ENCODE data around the gene CYB5R3.

DNA sequence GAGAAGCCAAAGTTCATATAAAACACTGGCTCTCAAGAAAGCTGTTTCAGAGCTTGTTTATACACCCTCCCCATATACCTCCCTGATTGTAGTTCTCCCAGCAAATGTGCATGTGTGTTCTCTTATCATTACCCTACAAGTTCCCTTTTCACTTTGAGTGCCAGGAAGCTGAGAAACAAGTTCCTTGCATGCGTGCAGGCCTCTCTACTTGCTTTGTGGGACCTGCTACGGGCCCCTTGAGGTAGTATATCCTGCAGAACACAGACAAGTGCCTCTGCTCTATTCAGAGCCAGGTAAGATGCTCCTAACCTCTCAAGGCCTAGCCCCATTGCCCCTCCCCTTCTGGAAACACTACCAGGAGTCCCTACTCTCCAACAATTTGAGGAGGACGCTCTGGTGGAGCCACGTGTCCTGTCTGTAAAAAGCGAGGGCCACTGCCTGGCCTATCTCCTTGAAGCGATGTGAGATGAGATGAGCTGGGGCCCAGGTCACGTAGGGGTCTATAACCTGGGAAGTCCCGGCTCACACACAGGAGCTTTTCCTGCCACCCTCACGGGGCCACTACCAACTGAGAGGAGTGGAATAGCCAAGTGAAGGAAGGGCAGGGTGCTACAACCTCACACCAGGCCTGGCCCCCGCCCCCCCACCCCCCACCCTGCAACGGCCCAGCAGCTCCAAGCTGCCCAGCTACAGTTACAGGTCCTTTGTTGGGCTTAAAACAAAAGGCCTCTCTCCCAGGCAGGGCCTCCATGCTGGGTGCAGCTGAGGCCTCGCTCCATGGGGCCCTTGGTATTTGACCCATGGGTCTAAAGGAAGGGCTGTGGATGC, 6.2 kb downstream of the CYB5R3 start:
- TF ChIP-seq POLR2A (IDR thresholded peaks at IDR 0.05; ENCODE audit: low read depth, low read length) (no peak), POLR2AphosphoS5 (IDR thresholded peaks at IDR 0.05; ENCODE audit: insufficient read depth, low read depth, low read length) (no peak), GATA2 (IDR thresholded peaks at IDR 0.05; ENCODE audit: insufficient read depth, insufficient read length, low read depth, low read length) (no peak), EZH2 (IDR thresholded peaks at IDR 0.05; ENCODE audit: borderline replicate concordance, low read depth, low read length, severe bottlenecking) (no peak), MYC (IDR thresholded peaks at IDR 0.05; ENCODE audit: low read depth, low read length) (no peak), JUN (IDR thresholded peaks at IDR 0.05; ENCODE audit: borderline replicate concordance, insufficient read depth, insufficient read length, low read depth) (no peak)
- TF ChIP-seq, protein P1, sequence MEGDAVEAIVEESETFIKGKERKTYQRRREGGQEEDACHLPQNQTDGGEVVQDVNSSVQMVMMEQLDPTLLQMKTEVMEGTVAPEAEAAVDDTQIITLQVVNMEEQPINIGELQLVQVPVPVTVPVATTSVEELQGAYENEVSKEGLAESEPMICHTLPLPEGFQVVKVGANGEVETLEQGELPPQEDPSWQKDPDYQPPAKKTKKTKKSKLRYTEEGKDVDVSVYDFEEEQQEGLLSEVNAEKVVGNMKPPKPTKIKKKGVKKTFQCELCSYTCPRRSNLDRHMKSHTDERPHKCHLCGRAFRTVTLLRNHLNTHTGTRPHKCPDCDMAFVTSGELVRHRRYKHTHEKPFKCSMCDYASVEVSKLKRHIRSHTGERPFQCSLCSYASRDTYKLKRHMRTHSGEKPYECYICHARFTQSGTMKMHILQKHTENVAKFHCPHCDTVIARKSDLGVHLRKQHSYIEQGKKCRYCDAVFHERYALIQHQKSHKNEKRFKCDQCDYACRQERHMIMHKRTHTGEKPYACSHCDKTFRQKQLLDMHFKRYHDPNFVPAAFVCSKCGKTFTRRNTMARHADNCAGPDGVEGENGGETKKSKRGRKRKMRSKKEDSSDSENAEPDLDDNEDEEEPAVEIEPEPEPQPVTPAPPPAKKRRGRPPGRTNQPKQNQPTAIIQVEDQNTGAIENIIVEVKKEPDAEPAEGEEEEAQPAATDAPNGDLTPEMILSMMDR (IDR thresholded peaks at IDR 0.05; ENCODE audit: extremely low read depth in 1 of 2, insufficient read depth in 1 of 2, low read depth in 1 of 2, low read length in 2 of 2): no peak
- TF ChIP-seq, protein P2, sequence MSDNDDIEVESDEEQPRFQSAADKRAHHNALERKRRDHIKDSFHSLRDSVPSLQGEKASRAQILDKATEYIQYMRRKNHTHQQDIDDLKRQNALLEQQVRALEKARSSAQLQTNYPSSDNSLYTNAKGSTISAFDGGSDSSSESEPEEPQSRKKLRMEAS (IDR thresholded peaks at IDR 0.05; ENCODE audit: insufficient read depth, insufficient read length): no peak

Data from endothelial cell of umbilical vein (primary cell).